GM11168 (cell line): ENCODE measurements around the gene FAM124B.

Experiments used
- in situ Hi-C: fragments of 300-500 bp; cut with MboI; formaldehyde crosslinking; loops from one replicate; pipeline ENCODE4 v1.12.0; 2022; ENCODE audit warnings: low sequenced_read_pairs; ENCODE audit not compliant: unreplicated experiment

Gene FAM124B

GRCh38 chr2:224350703-224351102 is 51.2 kb downstream of the FAM124B start:
- in situ Hi-C loops = no loop called here

- in situ Hi-C loops = no loop called here
Measured at GRCh38 chr2:224349396-224349795, 52.5 kb downstream of the FAM124B start.

GRCh38 chr2:224347176-224348051 is 54.5 kb downstream of the FAM124B start:
- in situ Hi-C loops = no loop called here

- in situ Hi-C loops = no loop called here
Measured at GRCh38 chr2:224345492-224345891, 56.4 kb downstream of the FAM124B start.

GRCh38 chr2:224343226-224343625 is 58.7 kb downstream of the FAM124B start:
- in situ Hi-C loops = no loop called here

- in situ Hi-C loops = no loop called here
Measured at GRCh38 chr2:224335991-224336390, 65.9 kb downstream of the FAM124B start.

GRCh38 chr2:224334726-224335125 is 67.2 kb downstream of the FAM124B start:
- in situ Hi-C loops = no loop called here

- in situ Hi-C loops = no loop called here
Measured at GRCh38 chr2:224333726-224334482, 68.0 kb downstream of the FAM124B start.

- in situ Hi-C loops = no loop called here
Measured at GRCh38 chr2:224331698-224332097, 70.2 kb downstream of the FAM124B start.

GRCh38 chr2:224328798-224329197 is 73.1 kb downstream of the FAM124B start:
- in situ Hi-C loops = no loop called here
